ENCODE data around the gene KLHL11. TPM values are rescaled to one million over a fixed set of nuclear protein-coding genes. Genes with fewer than 3 reads are reported as not detected.
"Not testable (repeated sequence)": the region's sequence is repeated elsewhere in the genome, so short reads cannot be mapped to it uniquely, and the experiment has no call there.

The KLHL11 gene
- total RNA-seq, 1 donor from 2014 or later, result 30.0 TPM

DNA sequence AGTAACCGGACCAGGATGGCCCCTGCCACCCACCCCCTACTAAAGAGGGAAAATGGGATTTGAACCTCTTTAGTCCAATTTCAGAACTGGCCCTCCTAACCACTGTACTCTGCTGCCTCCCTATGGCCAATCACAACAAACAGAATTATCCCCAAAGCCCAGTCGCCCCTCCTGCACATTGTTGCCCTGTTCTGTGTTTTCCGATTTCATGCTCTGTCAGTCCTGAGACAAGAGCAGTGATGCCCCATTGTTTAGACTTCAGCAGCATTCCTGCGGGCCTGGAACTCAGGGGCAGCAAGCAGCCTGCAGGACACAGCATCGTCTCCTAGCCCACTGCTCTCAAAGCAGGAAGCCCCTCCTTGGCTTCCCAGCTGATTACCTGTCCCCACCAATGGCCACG lies 20.5 kb upstream of the KLHL11 start:
- no peak for DNase-seq

DNA sequence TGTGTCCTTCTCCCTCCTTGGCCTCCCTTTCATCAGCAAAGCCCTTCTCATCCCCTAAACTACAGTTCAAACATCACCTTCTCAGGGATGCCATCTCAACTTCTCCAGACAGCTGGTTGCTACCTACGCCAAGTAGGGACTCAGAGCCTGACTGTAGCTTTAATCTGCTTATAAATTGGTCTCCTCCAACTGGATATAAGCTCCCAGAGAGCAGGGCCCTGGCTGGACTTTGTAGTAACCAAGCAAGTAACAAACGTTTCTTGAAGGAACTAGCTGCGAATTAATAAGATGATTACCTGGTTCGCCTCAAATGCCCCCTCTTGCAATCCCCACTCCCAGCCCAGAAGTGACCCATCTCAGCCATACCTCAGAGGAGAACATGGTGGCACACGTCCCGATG lies 17.5 kb upstream of the KLHL11 start:
- DNase-seq, result no peak

GRCh38 chr17:41880130-41880529 lies 14.9 kb upstream of the KLHL11 start:
- DNase-seq, result no peak

DNA sequence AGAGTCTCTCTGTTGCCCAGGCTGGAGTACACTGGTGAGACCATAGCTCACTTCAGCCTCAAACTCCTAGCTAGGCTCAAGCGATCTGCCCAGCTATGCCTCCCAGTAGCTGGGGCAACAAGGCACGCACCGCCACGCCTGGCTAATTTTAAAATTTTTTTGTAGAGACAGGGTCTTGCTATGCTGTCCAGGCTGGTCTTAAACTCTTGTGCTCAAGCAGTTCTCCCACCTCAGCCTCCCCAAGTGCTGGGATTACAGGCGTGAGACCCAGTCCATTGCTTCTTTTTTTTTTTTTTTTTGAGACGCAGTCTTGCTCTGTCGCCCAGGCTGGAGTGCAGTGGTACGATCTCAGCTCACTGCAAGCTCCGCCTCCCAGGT lies 9.1 kb upstream of the KLHL11 start:
- not testable (repeated sequence) for DNase-seq

DNA sequence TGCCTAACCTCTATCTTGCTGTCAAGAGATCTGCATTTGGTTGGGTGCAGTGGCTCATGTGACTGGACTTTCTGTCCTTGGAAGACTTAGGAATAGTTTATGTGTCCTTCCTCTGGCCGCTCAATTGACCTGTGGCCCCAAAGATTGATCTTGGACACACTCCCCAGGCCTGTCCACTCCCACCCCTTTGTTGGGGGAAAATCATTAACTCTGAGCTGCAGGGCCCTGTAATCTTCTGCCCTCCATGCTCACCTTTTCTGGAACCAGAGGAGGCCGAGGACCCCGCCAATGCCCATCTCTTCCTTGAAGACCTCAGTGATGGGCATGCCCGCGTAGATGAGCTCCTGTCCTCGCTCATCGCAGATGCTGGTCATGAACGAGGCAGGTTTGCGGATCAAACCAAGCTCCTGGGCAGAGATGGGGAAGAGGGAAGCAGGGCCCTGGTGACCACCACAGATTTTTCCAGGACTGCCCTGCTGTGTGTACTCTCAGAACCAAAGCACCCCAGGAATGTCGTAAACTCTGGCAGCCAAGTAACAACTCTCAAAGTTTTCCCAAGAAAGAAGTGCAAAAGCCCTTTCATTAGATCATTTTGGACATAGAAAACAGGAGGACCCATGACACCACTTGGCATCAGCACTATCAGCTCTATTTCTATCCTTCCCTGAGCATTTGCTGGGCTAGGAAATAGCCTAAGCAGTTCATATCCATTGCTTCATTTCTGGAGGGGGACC lies 8.5 kb upstream of the KLHL11 start:
- no peak for DNase-seq

DNA sequence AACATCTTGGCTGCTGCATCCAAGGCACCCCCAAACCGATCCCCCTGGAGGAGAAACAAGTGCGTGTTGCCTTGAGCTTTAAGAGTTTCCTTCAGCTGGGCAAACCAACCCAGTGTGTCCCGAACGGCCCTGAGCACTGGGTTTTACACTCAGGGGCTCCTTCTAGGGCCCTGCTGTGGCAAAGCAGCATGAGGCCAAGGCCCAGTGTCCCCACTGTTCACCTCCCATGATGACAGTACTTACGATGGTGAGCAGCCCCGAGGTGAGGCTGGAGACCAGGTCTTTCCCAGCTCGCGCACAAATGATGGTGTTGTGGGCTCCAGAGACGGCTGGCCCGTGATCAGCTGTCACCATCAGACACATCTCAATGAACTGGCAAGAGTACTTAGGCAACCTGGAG lies 6.6 kb upstream of the KLHL11 start:
- DNase-seq, result no peak

DNA sequence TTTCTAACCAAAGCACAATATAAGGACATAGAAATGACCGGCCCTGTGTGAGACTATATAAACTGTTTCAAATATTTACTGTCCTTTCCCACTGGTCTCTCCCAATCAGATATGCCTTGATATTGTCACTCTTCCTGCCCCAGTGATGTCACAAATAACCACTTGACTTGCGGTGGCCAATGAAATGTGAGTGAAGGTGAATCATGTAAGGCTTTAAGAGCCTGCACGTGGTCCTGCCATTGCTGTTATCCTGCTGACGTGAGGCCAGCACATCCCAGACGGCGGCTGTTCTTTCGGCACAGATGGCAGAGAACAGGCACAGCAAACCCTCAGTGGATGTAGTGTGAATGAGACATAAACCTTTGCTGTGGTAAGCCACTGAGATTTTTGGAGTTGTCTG lies 5.4 kb upstream of the KLHL11 start:
- DNase-seq, result no peak

- DNase-seq, result no peak
Observed at GRCh38 chr17:41870097-41870496, 4.9 kb upstream of the KLHL11 start.

DNA sequence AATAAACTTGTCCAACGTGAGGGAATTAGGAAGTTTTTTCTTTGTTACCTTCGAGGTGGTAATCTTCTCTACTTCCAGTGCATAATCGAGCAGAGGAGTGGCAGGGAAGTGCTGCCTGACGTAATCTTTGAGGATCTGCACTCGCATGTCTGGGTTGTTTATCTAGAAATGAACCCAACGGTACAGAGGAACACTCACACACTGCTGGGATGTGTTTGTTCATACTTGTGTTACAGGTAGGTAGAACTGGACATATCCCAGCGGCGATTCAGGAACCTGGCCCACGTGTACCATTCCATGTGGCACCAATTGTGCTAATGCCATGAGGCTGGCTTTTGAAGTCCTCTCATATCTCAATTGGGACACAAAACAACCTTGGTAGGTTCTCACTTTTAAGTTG lies 4.2 kb upstream of the KLHL11 start:
- DNase-seq, result peak; percentile 18

DNA sequence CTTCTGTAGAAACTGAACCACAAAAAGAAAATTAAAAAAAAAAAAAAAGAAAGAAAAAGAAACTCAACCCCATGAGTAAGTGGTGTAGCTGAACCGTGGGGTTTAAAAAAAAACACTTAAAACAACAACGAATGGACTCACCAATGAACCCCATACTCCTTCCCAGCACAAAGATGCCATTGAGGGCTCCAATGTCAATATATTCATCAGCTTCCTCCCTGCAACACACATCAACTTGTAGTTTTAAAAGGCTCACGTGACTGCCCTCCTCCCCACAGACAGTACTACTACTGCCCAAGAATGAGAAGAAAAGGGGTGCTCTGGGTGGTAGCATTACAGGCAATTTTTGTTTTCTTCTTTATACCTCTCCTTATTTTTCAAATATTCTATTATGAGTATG lies 3.3 kb upstream of the KLHL11 start:
- DNase-seq, result no peak

GRCh38 chr17:41865596-41865893 lies 322 bp upstream of the KLHL11 start:
- no peak for DNase-seq

- DNase-seq, result no peak
Observed at GRCh38 chr17:41864498-41864835, 756 bp downstream of the KLHL11 start.

DNA sequence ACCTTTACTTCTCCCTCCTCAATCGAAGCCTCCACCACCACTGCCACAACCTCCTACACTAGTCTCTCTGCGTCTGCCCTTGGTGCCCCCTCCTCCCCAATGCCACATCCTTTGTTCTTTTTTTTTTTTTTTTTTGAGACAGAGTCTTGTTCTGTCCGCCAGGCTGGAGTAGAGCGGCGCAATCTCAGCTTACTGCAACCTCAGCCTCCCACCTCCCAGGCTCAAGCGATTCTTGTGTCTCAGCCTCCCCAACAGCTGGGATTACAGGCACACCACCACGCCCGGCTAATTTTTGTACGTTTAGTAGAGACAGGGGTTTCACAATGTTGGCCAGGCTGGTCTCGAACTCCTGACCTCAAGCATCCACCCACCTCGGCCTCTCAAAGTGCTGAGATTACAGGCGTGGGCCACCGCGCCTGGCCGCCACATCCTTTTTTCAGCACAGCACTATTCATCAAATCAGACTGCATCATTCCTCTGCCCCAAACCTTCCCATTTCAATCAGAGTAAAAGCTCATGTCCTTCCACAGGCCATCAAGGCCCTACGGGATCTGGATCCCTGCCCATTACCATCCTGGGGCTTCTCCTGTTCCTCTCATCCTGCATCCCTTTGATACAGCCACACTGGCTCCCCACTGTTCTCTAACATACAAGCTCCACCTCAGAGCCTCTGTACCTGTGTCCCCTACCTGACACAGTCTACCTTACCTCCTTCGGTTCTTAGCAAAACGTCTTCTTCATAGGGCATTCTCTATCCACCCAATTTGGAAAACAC lies 2.0 kb downstream of the KLHL11 start:
- DNase-seq, result no peak

- DNase-seq, result no peak
Observed at GRCh38 chr17:41860254-41860931, 4.8 kb downstream of the KLHL11 start.

GRCh38 chr17:41851382-41851781 lies 13.8 kb downstream of the KLHL11 start:
- DNase-seq, result not testable (repeated sequence)

- no peak for DNase-seq
Observed at GRCh38 chr17:41849251-41849990, 15.8 kb downstream of the KLHL11 start.

DNA sequence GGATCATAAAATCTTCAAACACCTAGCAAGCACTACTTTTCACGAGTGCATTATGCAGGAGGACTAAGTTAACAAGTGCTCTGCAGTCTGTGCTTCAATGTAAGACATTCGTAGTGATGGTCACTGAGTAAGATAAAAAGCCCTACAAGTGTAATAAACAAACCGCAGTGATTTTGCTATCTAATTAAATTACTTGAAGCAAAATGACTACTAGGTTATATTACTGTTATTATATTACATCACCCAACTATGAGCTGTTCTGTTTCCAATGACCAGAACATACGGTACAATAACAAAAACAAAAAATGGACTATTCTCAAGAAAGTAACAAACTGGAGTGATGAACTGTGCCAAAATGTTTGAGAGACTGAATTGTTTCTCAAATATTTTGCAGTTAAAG lies 16.4 kb downstream of the KLHL11 start:
- no peak for DNase-seq

- DNase-seq, result no peak
Observed at GRCh38 chr17:41844971-41845370, 20.3 kb downstream of the KLHL11 start.

DNA sequence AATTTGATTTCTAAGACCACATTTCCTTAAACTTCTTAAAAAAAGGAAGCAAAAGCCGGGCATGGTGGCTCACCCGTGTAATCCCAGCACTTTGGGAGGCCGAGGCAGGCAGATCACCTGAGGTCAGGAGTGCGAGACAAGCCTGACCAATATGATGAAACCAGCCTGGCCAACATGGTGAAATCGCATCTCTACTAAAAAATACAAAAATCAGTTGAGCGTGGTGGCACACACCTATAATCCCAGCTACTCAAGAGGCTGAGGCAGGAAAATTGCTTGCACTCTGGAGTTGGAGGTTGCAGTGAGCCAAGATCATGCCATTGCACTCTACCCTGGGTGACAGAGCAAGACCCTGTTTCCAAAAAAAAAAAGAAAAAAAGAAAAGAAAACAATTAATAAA lies 24.4 kb downstream of the KLHL11 start:
- not testable (repeated sequence) for DNase-seq

GRCh38 chr17:41839448-41839847 lies 25.8 kb downstream of the KLHL11 start:
- not testable (repeated sequence) for DNase-seq

DNA sequence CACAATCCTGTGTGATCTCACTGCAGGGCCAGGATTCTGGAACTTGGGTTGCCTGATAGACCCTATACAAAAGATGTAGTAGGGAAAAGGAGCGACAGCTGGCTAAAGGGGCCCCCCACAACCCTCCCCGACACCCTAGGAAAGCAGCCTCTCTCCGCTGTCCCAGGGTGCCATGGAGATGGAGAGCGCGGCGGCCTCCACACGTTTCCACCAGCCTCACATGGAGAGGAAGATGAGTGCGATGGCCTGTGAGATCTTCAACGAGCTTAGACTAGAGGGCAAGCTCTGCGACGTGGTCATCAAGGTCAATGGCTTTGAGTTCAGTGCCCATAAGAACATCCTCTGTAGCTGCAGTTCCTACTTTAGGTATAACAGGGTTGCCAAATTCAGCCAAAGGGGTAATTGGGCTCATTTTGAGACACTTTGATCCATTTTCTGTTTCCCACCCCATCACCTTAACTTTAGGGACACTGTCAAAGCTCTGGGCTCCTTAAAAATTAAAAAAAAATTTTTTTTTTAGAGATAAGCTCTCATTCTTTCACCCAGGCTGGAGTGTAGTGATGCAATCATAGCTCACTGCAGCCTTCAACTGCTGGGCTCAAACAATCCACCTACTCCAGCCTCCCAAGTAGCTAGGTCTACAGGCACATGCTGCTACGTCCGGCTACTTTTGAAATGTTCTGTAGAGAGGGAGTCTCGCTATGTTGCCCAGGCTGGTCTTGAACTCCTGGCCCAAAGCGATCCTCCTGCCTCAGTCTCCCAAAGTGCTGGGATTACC lies 27.3 kb downstream of the KLHL11 start, which contains the start of gene KLHL10:
Gene KLHL10, plus strand, starts transcription at position 65 of the 778 bp plus-strand sequence. Its CDS starts 108 bp downstream, at position 173.
- DNase-seq, result no peak
